HG02798 (cell line): Measurements from ENCODE around the gene NEDD4L.

Experiments
- ATAC-seq: cut with Tn5 transposase; IDR thresholded peaks from one replicate; pipeline ENCODE4 v1.9.1; 2021; ENCODE audit warnings: mild to moderate bottlenecking; ENCODE audit not compliant: unreplicated experiment, poor library complexity

Gene NEDD4L

DNA sequence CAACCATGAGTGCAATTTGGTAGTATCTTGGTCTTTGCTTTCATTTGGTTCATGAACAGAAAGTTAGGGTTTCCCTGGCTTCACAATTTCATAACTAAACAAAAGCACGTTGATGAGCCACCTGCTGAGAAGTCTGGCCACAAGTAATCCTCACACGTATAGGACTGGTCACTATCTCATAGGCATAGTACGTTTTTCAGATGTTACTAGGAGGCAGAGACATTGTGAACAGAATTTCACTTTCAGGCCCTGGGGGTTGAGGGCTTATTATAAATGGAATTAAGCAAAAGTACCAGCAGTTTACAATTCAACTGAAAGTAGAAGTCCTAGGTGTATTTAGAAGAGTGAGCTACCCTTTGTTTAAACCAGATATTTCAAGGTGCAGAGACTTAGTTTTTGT lies 307.8 kb downstream of the NEDD4L start:
- no peak for ATAC-seq

DNA sequence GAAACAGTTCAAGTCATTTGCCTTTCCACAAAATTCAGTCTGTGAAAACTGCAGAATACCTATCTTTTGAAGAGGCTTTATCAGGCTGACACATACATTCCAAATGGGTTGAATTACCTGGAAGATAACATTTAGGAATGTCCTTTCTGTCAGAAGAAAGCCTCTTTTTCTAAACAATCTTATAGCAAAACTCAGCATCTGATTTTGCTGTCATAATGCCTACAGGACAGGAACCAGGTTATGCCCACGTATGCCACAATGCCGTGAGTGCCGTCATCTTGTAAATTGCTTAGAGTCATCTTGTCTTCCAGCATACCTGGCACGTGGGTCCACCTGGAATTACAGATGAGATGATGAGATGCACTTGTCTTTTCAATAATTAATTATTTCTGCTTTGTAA lies 309.6 kb downstream of the NEDD4L start:
- no peak for ATAC-seq

DNA sequence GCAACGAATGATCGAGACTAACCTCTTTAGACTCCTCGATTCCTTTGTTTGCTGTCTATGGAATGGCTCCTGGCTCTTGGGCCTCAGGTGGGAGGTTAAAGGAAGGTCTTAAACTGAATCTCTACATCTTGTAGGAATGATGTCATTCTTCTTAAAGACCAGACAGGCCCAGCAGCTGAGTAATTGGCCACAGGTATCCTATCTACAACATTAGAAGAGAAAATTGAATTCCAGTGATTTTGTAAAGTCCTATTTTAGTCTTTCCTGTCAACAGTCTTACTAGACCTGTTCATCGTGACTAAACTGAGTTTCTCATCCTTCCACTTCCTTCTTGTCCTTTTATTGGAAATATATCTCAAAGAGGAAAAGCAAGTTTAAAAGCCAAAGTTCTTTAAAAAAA lies 310.0 kb downstream of the NEDD4L start:
- no peak for ATAC-seq

DNA sequence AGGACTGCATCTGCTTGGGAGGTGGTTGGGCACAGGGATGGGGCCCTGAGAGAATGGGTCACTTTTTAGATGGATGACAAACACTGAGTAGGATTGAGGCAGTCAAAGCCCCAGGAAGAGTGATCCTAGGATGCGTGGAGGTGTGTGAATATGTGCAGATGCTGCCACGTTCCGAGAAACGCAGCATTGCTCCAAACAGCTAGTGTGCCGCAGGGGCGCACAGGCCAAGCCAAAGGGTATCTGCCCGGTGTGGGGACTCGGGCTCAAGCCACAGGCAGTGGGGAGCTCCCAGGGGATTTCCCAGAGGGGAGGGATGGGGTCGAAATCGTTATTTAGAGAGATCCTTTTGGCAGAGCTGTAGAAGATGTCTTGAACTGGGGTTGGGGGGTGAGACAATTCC lies 310.8 kb downstream of the NEDD4L start:
- no peak for ATAC-seq

DNA sequence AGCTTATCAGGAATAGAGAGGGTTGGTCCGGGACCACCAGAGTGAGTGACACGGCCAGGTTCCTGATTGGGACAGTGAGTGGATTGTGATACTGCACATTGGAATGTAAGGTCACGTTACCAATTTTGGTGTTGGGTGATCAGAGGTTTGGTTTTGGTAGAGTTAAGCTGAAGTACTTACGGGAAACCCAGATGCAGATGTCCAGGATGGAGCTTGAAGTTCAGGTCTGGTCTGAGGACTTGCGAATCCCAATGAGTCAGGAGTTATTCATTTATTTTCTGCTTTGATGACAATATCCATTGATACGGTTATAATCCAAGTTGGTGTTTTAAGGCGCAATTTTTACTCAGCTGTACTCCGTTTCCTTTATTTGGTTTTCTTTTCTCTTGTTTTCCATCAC lies 311.2 kb downstream of the NEDD4L start:
- ATAC-seq, result no peak

DNA sequence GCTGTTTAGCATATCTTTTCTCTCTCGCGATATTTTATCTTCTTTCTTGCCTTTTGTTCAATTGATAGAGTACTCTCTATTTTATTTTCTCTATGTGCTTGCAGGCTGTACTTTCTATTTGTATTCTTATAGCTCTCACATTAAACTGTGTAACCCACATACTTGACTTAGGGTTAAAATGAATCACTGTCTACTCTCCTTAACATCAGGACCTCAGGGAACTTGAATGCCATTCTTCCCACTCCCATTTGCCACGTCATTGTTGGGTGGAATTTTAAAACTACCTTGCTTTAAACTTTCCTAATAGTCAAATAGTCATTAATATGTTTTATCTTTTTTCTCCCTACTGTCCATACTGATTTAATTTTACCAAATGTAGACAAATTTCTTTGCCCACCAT lies 315.2 kb downstream of the NEDD4L start:
- ATAC-seq, result no peak

DNA sequence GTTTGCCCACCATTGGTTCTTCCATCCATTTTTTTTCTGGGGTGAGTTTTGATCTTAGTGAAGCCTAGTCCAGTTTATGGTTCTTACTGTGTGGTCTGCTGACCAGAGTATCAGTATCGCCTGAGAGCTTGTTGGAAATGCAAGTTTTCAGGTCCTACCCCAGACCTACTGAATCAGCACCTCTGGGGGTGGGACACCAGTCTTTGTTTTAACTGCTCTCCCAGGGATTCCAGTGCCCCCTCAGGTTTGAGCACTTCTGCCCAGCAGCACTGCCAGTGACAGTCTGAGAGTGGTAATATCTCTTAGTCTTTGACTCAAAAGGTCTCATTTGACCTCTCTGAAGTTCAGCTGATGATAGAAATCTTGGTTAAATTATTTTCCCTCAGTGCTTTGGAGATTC lies 315.6 kb downstream of the NEDD4L start:
- no peak for ATAC-seq

DNA sequence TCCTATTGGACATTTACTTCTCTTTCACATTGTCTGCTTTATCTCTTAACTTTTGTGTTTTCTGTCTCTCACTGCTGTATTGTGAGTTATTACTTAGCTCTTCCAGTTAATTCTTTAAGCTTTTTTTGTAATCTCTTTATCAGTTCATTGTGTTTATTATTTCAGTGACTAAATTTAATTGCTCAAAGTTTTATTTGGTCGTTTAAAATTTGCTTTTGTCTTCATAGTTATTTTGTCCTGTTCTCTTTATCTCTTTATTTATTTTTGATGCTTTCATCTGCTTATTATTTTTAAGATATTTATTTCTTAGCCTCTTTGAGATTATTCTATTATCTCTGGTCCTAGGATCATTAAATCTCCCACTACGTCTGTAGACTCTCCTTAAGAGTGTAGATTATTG lies 316.3 kb downstream of the NEDD4L start:
- no peak for ATAC-seq

DNA sequence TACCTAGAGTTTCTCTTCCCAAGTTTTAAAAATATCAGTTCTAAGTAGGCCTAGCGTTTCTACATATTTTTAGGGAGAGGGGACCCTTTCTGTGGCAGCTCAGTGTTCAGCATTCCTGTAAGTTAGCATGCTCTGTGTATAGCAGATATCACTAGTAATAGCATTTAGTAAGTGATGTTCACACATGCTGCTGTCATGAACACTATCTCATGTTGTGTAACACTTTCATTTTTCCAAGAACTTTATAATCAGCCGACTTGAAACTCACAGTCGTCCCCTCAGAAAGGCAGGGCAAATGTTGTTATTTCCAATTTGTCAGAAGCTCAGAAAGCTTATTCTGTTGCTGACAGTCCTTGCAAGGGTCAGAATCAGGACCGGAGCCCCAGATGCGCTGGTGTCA lies 317.2 kb downstream of the NEDD4L start:
- no peak for ATAC-seq

DNA sequence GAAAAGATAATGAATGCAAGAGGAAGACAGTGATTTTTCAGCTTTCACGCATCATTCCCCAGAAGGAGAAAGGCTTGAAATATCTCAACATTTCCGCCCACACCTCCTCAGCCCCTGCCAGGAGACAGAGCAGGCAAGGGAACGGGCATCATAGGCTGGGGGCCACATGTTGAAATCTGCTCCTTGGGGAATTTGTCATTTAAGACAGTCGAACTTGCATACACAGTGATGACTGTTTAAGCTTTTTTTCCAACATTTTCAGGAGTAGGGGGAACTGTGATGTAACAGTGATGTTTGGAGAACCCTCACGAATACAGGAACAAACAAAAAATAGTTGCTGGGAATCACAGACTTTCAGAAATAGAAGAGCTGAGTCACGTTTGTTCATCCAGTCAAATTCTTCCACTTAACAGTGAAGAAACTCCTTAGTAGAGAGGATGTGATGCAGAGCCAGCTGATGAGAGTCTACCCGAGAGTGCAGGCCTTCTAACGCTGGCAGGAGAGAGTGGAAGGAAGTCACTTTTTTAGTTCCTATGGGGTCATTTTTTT lies 318.1 kb downstream of the NEDD4L start:
- no peak for ATAC-seq

DNA sequence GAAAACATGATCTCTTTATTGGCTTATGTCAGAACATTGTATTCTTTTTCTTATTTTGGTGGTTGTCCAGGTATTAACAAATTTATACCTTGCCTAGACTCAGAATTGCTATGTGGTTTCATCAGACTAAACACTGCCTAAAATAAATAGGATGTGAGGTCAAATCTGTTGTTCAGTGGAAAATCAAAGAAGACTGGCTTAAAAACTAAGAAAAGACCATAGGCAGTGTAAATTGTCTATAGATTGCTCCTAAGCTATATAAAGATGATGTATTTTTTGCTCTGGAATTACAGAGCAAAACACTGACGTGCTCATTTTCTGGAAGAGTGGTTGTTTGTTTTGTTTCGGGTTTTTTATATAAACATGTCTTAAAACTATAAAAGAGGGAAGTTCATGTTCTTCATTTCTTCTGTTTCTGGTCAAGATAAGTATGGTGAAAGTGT lies 318.8 kb downstream of the NEDD4L start:
- no peak for ATAC-seq

DNA sequence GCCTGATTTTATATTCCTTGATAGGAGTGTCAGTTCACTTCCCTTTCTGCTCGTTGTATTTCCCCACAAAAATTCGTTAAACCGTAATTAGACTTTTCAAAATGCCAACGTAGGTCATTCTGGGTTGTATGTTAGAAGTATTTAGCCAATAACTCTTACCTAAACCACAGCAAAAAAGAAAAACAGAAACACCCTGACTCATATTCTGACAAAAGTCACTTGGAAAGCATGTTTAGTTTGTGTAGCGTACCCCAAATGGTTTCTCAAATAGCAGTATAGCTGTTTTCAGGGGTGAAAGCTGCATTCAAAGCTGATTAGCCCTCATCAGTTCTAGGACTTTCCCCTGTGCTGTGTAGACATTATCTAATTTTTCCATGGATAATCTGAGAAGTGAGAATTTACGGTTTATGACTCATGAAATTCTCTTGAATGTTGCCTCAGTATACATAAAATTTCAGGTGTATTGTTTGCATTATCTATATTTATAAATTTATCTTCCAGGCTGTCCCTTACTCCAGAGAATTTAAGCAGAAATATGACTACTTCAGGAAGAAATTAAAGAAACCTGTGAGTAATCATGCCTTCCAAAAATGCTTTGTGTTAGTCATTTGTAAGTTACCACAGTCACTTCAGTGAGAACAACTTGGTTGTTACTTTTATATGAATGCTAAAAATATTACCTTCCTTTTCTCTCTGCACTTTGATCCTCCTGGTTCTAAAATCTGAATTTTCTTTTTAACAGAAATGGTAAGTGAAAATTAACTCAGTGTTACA lies 319.9 kb downstream of the NEDD4L start:
- ATAC-seq, result no peak

DNA sequence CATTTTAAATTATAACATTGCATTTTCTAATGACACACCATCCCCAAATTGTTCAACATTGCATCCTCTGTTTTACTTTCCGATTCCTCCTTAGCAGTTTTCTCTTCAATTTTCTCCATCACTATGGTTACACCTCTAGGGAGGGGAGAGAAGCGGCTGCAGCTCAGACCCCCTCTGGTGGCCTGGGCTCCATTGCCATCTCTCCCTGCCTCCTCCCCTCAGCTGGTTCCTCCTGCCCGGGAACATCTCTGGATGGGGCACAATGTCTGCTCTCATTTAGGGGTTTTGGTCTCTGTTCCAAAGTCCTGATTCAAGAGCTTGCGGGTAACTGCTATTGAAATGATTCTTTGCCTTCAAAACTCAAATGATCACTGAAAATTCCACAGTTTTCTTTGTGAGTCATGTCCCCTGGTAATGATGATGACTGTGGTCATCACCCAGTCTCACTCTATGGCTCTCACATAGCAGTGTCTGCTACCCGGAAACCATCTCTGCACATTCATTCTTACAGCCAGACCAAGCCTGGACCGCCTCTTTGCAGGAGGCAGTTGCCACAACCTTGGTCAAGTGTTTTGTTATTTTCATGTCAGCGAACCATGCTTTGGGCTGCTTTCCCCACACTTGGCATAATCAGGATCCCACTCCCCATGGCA lies 321.0 kb downstream of the NEDD4L start:
- no peak for ATAC-seq

DNA sequence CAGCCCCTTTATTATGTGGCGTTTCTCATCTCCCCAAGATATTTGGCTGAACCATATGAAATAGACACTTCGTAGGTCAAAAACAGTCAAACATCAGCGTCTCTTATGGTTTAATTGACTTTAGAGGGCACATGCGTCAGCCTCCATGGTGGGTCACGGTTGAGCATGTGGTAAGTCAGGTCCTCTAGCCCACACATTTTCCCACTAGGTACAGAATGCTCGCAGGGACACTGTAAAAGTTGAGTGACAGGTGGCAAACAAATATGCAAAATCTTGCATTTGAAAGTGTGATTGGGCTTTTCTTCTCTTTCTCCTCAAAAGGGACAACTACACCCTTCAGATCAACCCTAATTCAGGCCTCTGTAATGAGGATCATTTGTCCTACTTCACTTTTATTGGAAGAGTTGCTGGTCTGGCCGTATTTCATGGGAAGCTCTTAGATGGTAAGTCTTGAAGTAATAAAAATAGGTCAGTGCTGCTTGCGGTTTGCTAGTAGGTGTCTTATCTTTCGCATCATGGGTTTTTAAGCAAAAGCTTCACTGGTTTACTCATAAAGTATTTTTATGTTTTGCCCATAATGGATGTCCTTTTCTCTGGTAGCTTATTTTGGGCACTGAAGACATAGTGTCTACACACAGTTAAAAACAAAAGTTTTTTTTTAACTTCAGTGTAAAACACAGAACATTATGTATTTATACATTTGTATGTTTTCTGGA lies 323.6 kb downstream of the NEDD4L start:
- ATAC-seq, result peak; percentile 56

DNA sequence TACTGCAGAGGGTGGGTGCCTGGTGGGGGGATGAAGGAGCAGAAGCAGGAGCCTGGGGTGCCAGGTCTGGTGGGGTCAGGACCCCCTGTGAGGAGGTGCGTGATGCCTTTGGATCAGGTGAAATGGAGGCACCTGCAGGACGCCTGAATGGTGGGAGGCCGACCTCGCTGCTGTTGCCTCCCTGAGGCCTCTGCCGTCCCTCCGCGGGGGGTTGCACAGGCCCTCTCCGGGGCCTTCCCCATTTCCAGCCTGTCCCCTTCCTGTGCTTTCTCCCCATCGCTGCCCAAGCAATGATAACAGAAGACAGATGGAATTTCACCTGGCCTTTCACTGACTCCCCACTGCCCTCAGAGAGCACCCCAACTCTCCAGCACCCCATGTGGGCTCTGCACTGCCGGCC lies 325.6 kb downstream of the NEDD4L start:
- no peak for ATAC-seq

DNA sequence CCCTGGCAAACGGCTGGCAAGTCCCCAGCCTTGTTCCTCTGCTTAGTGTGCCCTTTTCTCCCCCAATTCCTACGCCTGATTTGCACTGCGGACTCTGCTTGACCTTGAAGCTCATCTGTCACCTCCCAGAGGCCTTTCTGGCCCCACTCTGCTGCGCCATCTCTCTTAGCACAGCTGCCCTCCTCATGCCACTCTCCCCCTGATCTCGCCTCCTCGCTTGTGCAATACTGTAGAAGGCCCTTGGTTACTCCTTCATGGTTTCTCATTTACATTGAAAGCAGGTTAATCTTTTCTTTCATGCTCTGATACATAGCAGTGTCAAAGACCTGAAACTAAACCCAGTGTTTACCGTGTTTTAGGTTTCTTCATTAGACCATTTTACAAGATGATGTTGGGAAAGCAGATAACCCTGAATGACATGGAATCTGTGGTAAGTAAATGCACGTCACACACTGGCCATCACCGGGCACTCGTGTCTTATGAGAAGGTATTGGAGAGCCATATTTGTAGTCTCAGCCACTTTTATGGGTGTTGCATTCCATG lies 326.1 kb downstream of the NEDD4L start:
- no peak for ATAC-seq

DNA sequence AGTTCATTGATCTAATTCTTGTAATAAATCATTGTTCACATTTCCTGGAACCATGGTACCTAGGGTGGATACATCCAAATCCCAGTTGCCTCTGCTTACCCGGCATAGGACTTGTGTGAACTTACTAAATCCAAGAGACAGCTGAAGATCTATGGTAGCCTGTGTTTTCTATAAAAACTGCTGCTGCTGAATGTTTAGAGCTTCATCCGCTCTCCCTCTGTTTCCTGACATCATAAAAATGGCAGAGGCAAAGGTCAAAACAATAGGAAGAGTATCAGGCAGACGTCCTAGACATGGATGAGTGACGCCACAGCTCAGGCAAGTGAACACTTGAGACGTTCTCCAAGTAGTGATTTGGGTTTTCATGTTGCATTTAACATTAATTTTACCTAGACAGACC lies 326.6 kb downstream of the NEDD4L start:
- no peak for ATAC-seq

DNA sequence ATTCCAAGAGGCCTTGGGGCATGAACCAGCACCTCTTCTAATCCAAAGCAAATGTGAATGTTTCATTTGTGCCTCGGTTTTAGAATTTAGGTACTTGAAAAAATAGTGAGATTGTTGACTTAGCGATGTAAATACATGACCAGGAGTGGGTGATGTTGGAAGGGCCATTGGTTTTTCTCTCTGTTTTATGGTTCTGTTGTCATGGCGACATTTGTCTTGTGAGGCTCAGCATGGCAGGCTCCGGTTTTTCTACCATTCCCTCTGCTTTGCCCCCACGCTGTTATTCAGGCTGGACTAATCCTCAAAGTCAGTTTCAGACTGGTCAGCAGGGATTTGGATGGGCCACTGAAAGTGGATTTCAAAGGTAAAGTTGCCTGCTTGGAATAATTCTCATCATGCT lies 329.5 kb downstream of the NEDD4L start:
- no peak for ATAC-seq

DNA sequence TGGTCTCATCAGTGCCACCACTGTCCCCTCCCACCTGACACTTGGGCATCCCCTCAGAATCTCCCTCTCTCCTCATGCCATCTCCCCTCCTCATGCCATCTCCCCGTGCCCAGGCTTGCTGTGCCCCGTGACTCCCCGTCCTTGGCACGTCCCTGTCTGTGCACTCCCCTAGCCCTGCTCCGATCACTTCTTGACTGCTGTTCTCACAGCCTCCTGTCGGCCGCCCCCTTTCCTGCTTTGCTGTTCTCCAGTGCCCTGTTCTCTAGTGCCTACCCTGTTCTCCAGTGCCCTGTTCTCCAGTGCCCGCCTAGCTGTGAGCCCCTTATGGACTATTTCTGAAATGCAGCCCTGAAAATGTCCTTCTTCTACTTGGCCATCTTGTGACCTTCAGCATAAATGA lies 331.0 kb downstream of the NEDD4L start:
- no peak for ATAC-seq

DNA sequence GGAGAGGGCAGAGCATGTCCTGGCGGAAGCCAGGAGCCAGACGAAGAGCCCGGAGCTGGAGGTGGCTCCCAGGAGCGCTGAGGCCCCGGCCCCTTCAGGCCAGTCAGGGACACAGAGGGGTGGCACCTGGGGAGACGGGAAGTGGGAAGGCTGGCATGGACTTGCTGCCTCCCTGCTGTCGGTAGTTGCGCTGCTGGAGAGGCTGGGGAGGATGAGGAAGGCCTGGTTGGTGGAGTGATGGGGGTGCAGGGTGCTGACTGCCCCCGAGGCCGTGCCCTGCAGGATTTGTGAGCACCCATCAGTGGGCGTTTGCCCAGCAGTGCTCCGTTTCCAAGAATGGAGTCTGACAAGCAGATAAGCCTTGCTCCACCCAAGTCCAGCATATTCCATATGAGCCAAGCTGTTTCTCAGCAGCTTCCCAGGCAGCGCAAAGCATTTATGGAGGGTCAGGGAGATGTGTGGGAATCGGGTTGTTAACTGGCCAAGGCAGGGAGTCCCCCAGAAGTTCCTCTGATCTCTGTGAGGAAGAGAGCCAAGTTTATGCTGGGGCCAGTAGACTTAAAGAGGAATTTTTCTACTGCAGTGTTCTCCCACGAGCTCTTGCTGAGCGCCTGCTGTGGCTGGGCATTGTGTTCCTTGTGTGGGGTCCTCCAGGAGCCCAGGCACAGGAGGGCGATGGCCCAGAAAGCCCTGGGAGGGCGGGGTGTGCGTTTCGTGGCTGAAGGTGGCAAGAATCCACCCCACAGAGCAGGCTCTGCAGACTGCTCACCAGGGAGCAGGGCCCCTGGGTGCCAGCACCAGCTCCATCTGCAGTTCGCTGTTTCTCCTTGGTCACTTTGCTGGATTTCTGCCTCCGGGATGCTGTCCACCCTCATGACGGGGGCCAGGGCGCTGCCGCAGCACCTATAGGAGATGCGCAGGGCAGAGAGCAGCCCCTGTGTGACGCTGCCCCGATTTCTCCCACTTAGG lies 334.7 kb downstream of the NEDD4L start:
- ATAC-seq, result no peak
